PC-3 (cell line): ENCODE measurements around the gene KDELR3. TPM values are rescaled to one million over a fixed set of nuclear protein-coding genes. Genes with fewer than 3 reads are reported as not detected.

Experiments used
- ATAC-seq: fragments of 200-7000 bp; cut with Tn5 transposase; 2 replicates; pipeline ENCODE4 v1.9.1; 2020; ENCODE audit warnings: mild to moderate bottlenecking, moderate library complexity
- BruUV-seq: library from RNA; stranded (reverse); fragments of 400-500 nt; replicated peaks from 2 replicates; lab custom pipeline; 2021; lab: Mats Ljungman, UMichigan
- CTCF ChIA-PET: fragments of 300-600 bp; sonication (Branson Sonifier 250); formaldehyde crosslinking; loops from one replicate; lab custom pipeline; 2022; ENCODE audit warnings: antibody characterized with exemption; lab: Charles Lee
- POLR2A ChIA-PET: fragments of 300-600 bp; sonication (Branson Sonifier 250); formaldehyde crosslinking; loops from one replicate; lab custom pipeline; 2022; ENCODE audit warnings: antibody characterized with exemption; ENCODE audit not compliant: unreplicated experiment; lab: Charles Lee
- DNase-seq: peaks from one replicate; pipeline ENCODE4 v3.0.0-alpha.2; 2015
- H2AFZ ChIP-seq: fragments of 300-600 bp; sonication (generic); 2 replicates; pipeline ENCODE4 v1.6.0; 2016; ENCODE audit warnings: antibody characterized with exemption, low read length
- H3F3A ChIP-seq: fragments of 300-600 bp; sonication (generic); one replicate; pipeline ENCODE4 v1.6.0; 2017; ENCODE audit warnings: antibody characterized with exemption, low read length, control low read depth, mild to moderate bottlenecking; ENCODE audit not compliant: unreplicated experiment
- H3K27ac ChIP-seq: fragments of 300-600 bp; sonication (generic); 2 replicates; pipeline ENCODE4 v1.5.1; 2016; ENCODE audit warnings: mild to moderate bottlenecking, low read length
- H3K27me3 ChIP-seq: fragments of 300-600 bp; sonication (generic); 2 replicates; pipeline ENCODE4 v1.6.1; 2016; ENCODE audit warnings: low read length, mixed read lengths
- H3K36me3 ChIP-seq: fragments of 300-600 bp; sonication (generic); 2 replicates; pipeline ENCODE4 v1.6.1; 2016; ENCODE audit warnings: low read depth, mixed run types, low read length, mixed read lengths
- H3K4me1 ChIP-seq: fragments of 300-600 bp; sonication (generic); 2 replicates; pipeline ENCODE4 v1.5.1; 2016; ENCODE audit warnings: low read length; ENCODE audit not compliant: insufficient read depth
- H3K4me2 ChIP-seq: fragments of 300-600 bp; sonication (generic); 2 replicates; pipeline ENCODE4 v1.6.0; 2016; ENCODE audit warnings: low read length
- H3K4me3 ChIP-seq: fragments of 300-600 bp; sonication (generic); 2 replicates; pipeline ENCODE4 v1.5.1; 2016; ENCODE audit warnings: mild to moderate bottlenecking, low read length, mixed read lengths
- H3K79me2 ChIP-seq: fragments of 300-600 bp; sonication (generic); 2 replicates; pipeline ENCODE4 v1.6.1; 2017; ENCODE audit warnings: low read length, mixed read lengths
- H3K9ac ChIP-seq: fragments of 300-600 bp; sonication (generic); 2 replicates; pipeline ENCODE4 v1.6.0; 2016; ENCODE audit warnings: mild to moderate bottlenecking, low read length
- H3K9me2 ChIP-seq: fragments of 300-600 bp; sonication (generic); replicated peaks from 2 replicates; pipeline ENCODE4 v1.6.1; 2016; ENCODE audit warnings: mixed run types, low read length, mixed read lengths
- H3K9me3 ChIP-seq: fragments of 300-600 bp; sonication (generic); 2 replicates; pipeline ENCODE4 v1.6.1; 2016; ENCODE audit warnings: low read length, mixed read lengths
- H4K20me1 ChIP-seq: fragments of 300-600 bp; sonication (generic); 2 replicates; pipeline ENCODE4 v1.6.1; 2016; ENCODE audit warnings: low read length, mixed read lengths
- CTCF ChIP-seq: fragments of 300-600 bp; sonication (generic); conservative IDR thresholded peaks from 2 replicates; pipeline ENCODE4 v1.5.1; 2017; ENCODE audit warnings: antibody characterized with exemption, low read depth, mild to moderate bottlenecking, low read length
- EZH2 ChIP-seq: fragments of 300-600 bp; sonication (generic); IDR thresholded peaks from one replicate; pipeline ENCODE4 v1.6.1; 2017; ENCODE audit warnings: antibody characterized with exemption, mild to moderate bottlenecking, low read length; ENCODE audit not compliant: unreplicated experiment
- EZH2phosphoT487 ChIP-seq: fragments of 300-600 bp; sonication (generic); IDR thresholded peaks from 2 replicates; pipeline ENCODE4 v1.6.1; 2018; ENCODE audit warnings: mild to moderate bottlenecking, antibody characterized with exemption, low read length, borderline replicate concordance
- intact Hi-C: fragments of 100-400 bp; cut with micrococcal nuclease; formaldehyde crosslinking; loops from 2 replicates; pipeline ENCODE4 v1.9.0; 2023
- total RNA-seq: library from RNA; depleted of rRNA; stranded (reverse); fragments of >200 nt; gene quantifications from 2 replicates; pipeline ENCODE4 v1.2.3, GENCODE V29; 2014

The KDELR3 gene
- total RNA-seq, 1 experiment from 2014 or later, result 17.7 TPM

- CTCF ChIA-PET, result no interaction called here
- no peaks in the 10 kb centered on the region for H4K20me1 ChIP-seq
- no peak for DNase-seq
Measured at GRCh38 chr22:38460426-38460840, 7.5 kb upstream of the KDELR3 start.

GRCh38 chr22:38461057-38461413 lies 6.9 kb upstream of the KDELR3 start:
- peak; percentile 20 for ATAC-seq
- TF ChIP-seq EZH2phosphoT487 (no peak), EZH2 (no peak), CTCF (no peak)
- H3K79me2 ChIP-seq, result no peaks in the 10 kb centered on the region
- H3K4me3 ChIP-seq, result peak overlapping the region; percentile 46; the same call in 1 of the 2 replicates
- intact Hi-C loops, result no loop called here
- DNase-seq, result no peak
- H3K9me2 ChIP-seq, result no peaks in the 10 kb centered on the region
- H3F3A ChIP-seq, result no peaks in the 10 kb centered on the region
- H2AFZ ChIP-seq, result peak overlapping the region; percentile 63; the same call in 1 of the 2 replicates
- H3K9ac ChIP-seq, result no peak overlapping the region
- no peaks in the 10 kb centered on the region for H3K36me3 ChIP-seq
- no peaks in the 10 kb centered on the region for H3K27me3 ChIP-seq
- H3K4me2 ChIP-seq, result peak overlapping the region; percentile 76
- BruUV-seq, result no TSS peak
- no peaks in the 10 kb centered on the region for H3K4me1 ChIP-seq
- ChIA-PET POLR2A (no interaction called here), CTCF (no interaction called here)
- H3K27ac ChIP-seq, result no peak overlapping the region
- H3K9me3 ChIP-seq, result no peaks in the 10 kb centered on the region
- no peaks in the 10 kb centered on the region for H4K20me1 ChIP-seq

More at GRCh38 chr22:38460426-38460840, 7.5 kb upstream of the KDELR3 start:
- Histone ChIP-seq H3K36me3 (no peaks in the 10 kb centered on the region), H3K4me1 (no peaks in the 10 kb centered on the region), H3K79me2 (no peaks in the 10 kb centered on the region), H2AFZ (no peak overlapping the region), H3K9me2 (no peaks in the 10 kb centered on the region), H3K4me3 (no peak overlapping the region), H3K27me3 (peaks cover 3% of the 10 kb centered on the region; the same call in 1 of the 2 replicates), H3F3A (no peaks in the 10 kb centered on the region), H3K9me3 (no peaks in the 10 kb centered on the region), H3K9ac (no peak overlapping the region), H3K27ac (no peak overlapping the region), H3K4me2 (no peak overlapping the region)
- ATAC-seq, result no peak
- TF ChIP-seq EZH2 (no peak), EZH2phosphoT487 (no peak), CTCF (no peak)
- BruUV-seq, result no TSS peak
- POLR2A ChIA-PET, result no interaction called here
- intact Hi-C loops, result no loop called here

- Histone ChIP-seq H3K9me2 (no peaks in the 10 kb centered on the region), H3K4me2 (peak overlapping the region; percentile 76), H3K27ac (no peak overlapping the region), H3K36me3 (no peaks in the 10 kb centered on the region), H3K9me3 (no peaks in the 10 kb centered on the region), H3K9ac (no peak overlapping the region), H3K27me3 (no peaks in the 10 kb centered on the region), H3F3A (no peaks in the 10 kb centered on the region), H4K20me1 (no peaks in the 10 kb centered on the region), H3K79me2 (no peaks in the 10 kb centered on the region), H3K4me1 (no peaks in the 10 kb centered on the region), H2AFZ (peak overlapping the region; percentile 63; the same call in 1 of the 2 replicates), H3K4me3 (peak overlapping the region; percentile 46; the same call in 1 of the 2 replicates)
- BruUV-seq, result no TSS peak
- POLR2A ChIA-PET, result no interaction called here
- intact Hi-C loops, result no loop called here
- DNase-seq (peak; percentile 73), ATAC-seq (peak; percentile 82)
- TF ChIP-seq CTCF (no peak), EZH2phosphoT487 (no peak), EZH2 (no peak)
- CTCF ChIA-PET, result no interaction called here
Measured at GRCh38 chr22:38461414-38462081, 6.3 kb upstream of the KDELR3 start.
